GM23338 (cell line): ENCODE measurements around the gene CALCB.

Source experiments
- CREB1 ChIP-seq: fragments of 250-450 bp; sonication (Bioruptor Pico); IDR thresholded peaks from 2 replicates; pipeline ENCODE4 v1.5.0; 2020; ENCODE audit warnings: low read depth, mild to moderate bottlenecking, moderate library complexity
- CTCF ChIP-seq, 2 experiments: fragments of 200-600 bp in 1 of 2; sonication (generic) in 1 of 2; conservative IDR thresholded peaks; 2 replicates each; pipeline versions ENCODE4 v1.5.1 to v1.6.1; 2016 to 2017; ENCODE audit warnings: antibody characterized with exemption in 2 of 2, low read depth in 2 of 2, mild to moderate bottlenecking in 2 of 2, moderate library complexity in 1 of 2
- ETS1 ChIP-seq: IDR thresholded peaks from 2 replicates; pipeline ENCODE4 v1.6.1; 2016; ENCODE audit warnings: antibody characterized with exemption
- EZH2 ChIP-seq: fragments of 200-600 bp; sonication (generic); IDR thresholded peaks from one replicate; pipeline ENCODE4 v1.8.0; 2017; ENCODE audit warnings: antibody characterized with exemption, mild to moderate bottlenecking, low read depth; ENCODE audit not compliant: unreplicated experiment
- EZH2phosphoT487 ChIP-seq: fragments of 200-600 bp; sonication (generic); IDR thresholded peaks from one replicate; pipeline ENCODE4 v1.8.1; 2018; ENCODE audit warnings: antibody characterized with exemption; ENCODE audit not compliant: unreplicated experiment
- POLR2AphosphoS5 ChIP-seq: IDR thresholded peaks from 2 replicates; pipeline ENCODE4 v1.6.1; 2016; ENCODE audit warnings: antibody characterized with exemption, low read depth
- REST ChIP-seq: IDR thresholded peaks from one replicate; pipeline ENCODE4 v1.6.1; 2018; ENCODE audit warnings: antibody characterized with exemption; ENCODE audit not compliant: unreplicated experiment
- STAT1 ChIP-seq: IDR thresholded peaks from one replicate; pipeline ENCODE4 v1.6.1; 2016; ENCODE audit warnings: antibody characterized with exemption; ENCODE audit not compliant: unreplicated experiment
- ZNF331 ChIP-seq: fragments of 250-450 bp; sonication (Bioruptor Pico); IDR thresholded peaks from 2 replicates; pipeline ENCODE4 v1.5.0; 2020; ENCODE audit warnings: low read depth, mild to moderate bottlenecking, moderate library complexity

DNA sequence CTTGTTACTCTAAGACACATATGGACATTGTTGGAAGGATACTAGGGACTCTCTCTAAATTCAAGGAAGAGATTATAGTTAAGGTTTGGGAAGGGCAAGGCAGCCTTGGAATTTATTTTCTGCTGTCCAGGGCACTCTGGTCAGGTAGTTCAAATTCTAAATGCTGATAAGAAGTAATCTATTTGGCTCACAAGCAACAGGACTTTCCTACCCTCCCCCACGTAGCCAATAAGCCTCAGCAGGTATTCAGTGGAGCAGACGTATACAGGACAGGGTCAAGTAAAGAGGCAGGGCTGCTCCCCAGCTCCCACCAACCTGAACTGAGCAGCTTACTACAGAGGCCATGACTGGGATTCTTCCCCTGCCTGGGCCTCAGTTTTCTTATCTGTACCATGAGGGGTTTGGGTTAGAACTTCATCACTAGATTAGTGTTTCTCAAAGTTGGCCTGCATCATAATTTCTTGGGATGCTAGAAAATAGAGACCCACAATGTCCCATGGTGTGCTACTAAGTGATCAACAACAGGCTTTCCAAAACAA, 35.3 kb downstream of the CALCB start:
- TF ChIP-seq CTCF (conservative IDR thresholded peaks at IDR 0.05; ENCODE audit: low read depth in 2 of 2) (no peak), CREB1 (no peak), REST (no peak), EZH2 (no peak), POLR2AphosphoS5 (no peak), STAT1 (no peak), EZH2phosphoT487 (no peak), ETS1 (no peak), ZNF331 (CRISPR knock-in tag) (no peak)
